ENCODE results near the gene VWF.

The VWF gene

GRCh38 chr12:6053541-6053940 is 70.9 kb downstream of the VWF start:
- TF ChIP-seq EZH2phosphoT487 (IDR thresholded peaks at IDR 0.05; ENCODE audit: low read length) (no peak), EZH2 (optimal IDR thresholded peaks at IDR 0.05; ENCODE audit: low read depth, low read length) (no peak), CTCF (IDR thresholded peaks at IDR 0.05; ENCODE audit: low read length) (no peak)

GRCh38 chr12:6052940-6053329 is 71.5 kb downstream of the VWF start:
- DNase-seq: no peak
- H3K4me3 ChIP-seq (ENCODE audit: low read length): no peak overlapping the region
- no peak for TF ChIP-seq EZH2 (optimal IDR thresholded peaks at IDR 0.05; ENCODE audit: low read depth, low read length)
- TF ChIP-seq EZH2phosphoT487 (IDR thresholded peaks at IDR 0.05; ENCODE audit: low read length): no peak
- TF ChIP-seq CTCF (IDR thresholded peaks at IDR 0.05; ENCODE audit: low read length): no peak
- H2AFZ ChIP-seq (ENCODE audit: low read length): no peak overlapping the region
- no peaks in the 10 kb centered on the region for H3K4me1 ChIP-seq (ENCODE audit: low read length)
- no peaks in the 10 kb centered on the region for H4K20me1 ChIP-seq (ENCODE audit: insufficient read depth, low read length)
- no peaks in the 10 kb centered on the region for H3K9me2 ChIP-seq (replicated peaks; ENCODE audit: insufficient read depth, low read length)
- H3F3A ChIP-seq (ENCODE audit: insufficient read depth, low read length): no peaks in the 10 kb centered on the region
- H3K4me2 ChIP-seq (ENCODE audit: low read depth, low read length): no peak overlapping the region
- no peaks in the 10 kb centered on the region for H3K79me2 ChIP-seq (ENCODE audit: low read length)
- no peak overlapping the region for H3K27ac ChIP-seq (ENCODE audit: low read length)
- no peaks in the 10 kb centered on the region for H3K9me3 ChIP-seq (replicated peaks; ENCODE audit: insufficient read depth, low read length)
- no peaks in the 10 kb centered on the region for H3K36me3 ChIP-seq (replicated peaks; ENCODE audit: insufficient read depth, low read length)
- H3K9ac ChIP-seq (ENCODE audit: low read length): no peak overlapping the region
- 0 out of 2 replicates have a peak, but pooled peaks cover 4% of the 10 kb centered on the region for H3K27me3 ChIP-seq (replicated peaks; ENCODE audit: insufficient read depth, low read length)

More at GRCh38 chr12:6053541-6053940, 70.9 kb downstream of the VWF start:
- H3K27ac ChIP-seq (ENCODE audit: low read length): no peak overlapping the region
- no peaks in the 10 kb centered on the region for H3K9me2 ChIP-seq (replicated peaks; ENCODE audit: insufficient read depth, low read length)
- no peaks in the 10 kb centered on the region for H3K36me3 ChIP-seq (replicated peaks; ENCODE audit: insufficient read depth, low read length)
- no peaks in the 10 kb centered on the region for H3K4me1 ChIP-seq (ENCODE audit: low read length)
- no peak overlapping the region for H3K4me3 ChIP-seq (ENCODE audit: low read length)
- H3K9ac ChIP-seq (ENCODE audit: low read length): no peak overlapping the region
- no peak for DNase-seq
- no peaks in the 10 kb centered on the region for H3F3A ChIP-seq (ENCODE audit: insufficient read depth, low read length)
- H3K9me3 ChIP-seq (replicated peaks; ENCODE audit: insufficient read depth, low read length): no peaks in the 10 kb centered on the region
- no peaks in the 10 kb centered on the region for H3K79me2 ChIP-seq (ENCODE audit: low read length)
- no peaks in the 10 kb centered on the region for H4K20me1 ChIP-seq (ENCODE audit: insufficient read depth, low read length)
- H3K27me3 ChIP-seq (replicated peaks; ENCODE audit: insufficient read depth, low read length): 0 out of 2 replicates have a peak, but pooled peaks cover 4% of the 10 kb centered on the region
- no peak overlapping the region for H2AFZ ChIP-seq (ENCODE audit: low read length)
- H3K4me2 ChIP-seq (ENCODE audit: low read depth, low read length): no peak overlapping the region

- Histone ChIP-seq H3K4me1 (ENCODE audit: low read length) (no peaks in the 10 kb centered on the region), H3K9me2 (replicated peaks; ENCODE audit: insufficient read depth, low read length) (no peaks in the 10 kb centered on the region), H2AFZ (ENCODE audit: low read length) (no peak overlapping the region), H4K20me1 (ENCODE audit: insufficient read depth, low read length) (no peaks in the 10 kb centered on the region), H3K4me3 (ENCODE audit: low read length) (no peak overlapping the region), H3F3A (ENCODE audit: insufficient read depth, low read length) (no peaks in the 10 kb centered on the region), H3K9ac (ENCODE audit: low read length) (no peak overlapping the region), H3K36me3 (replicated peaks; ENCODE audit: insufficient read depth, low read length) (no peaks in the 10 kb centered on the region), H3K9me3 (replicated peaks; ENCODE audit: insufficient read depth, low read length) (no peaks in the 10 kb centered on the region), H3K27me3 (replicated peaks; ENCODE audit: insufficient read depth, low read length) (0 out of 2 replicates have a peak, but pooled peaks cover 4% of the 10 kb centered on the region), H3K4me2 (ENCODE audit: low read depth, low read length) (no peak overlapping the region), H3K27ac (ENCODE audit: low read length) (no peak overlapping the region), H3K79me2 (ENCODE audit: low read length) (no peaks in the 10 kb centered on the region)
- TF ChIP-seq CTCF (IDR thresholded peaks at IDR 0.05; ENCODE audit: low read length) (no peak), EZH2 (optimal IDR thresholded peaks at IDR 0.05; ENCODE audit: low read depth, low read length) (no peak), EZH2phosphoT487 (IDR thresholded peaks at IDR 0.05; ENCODE audit: low read length) (no peak)
- no peak for DNase-seq
These were observed 72.1 kb downstream of the VWF start for GRCh38 chr12:6052206-6052939.

Data from MM.1S (cell line).